ENCODE data around the gene EVC. TPM values are rescaled to one million over a fixed set of nuclear protein-coding genes. Genes with fewer than 3 reads are reported as not detected.

The EVC gene
- 10 to 100 TPM; 10.0 to 11.3 TPM for total RNA-seq
- long read RNA-seq, partial matches to known transcripts: 0 of 5 reads
- long read RNA-seq, other reads (novel, unspliced or antisense): 5 of 5 reads

GRCh38 chr4:5710961-5711478 lies at the start of gene EVC:
TSS of gene EVC (plus strand) at chr4:5711201. CDS start at chr4:5711381, 180 bp downstream.
- DNase-seq: peak; percentile 87
- intact Hi-C loops (cut with DNase I): no loop called here
- ATAC-seq: peak; percentile 87 to 90

GRCh38 chr4:5661237-5661636 lies 49.8 kb upstream of the EVC start:
- ATAC-seq: no peak
- DNase-seq: no peak
- intact Hi-C loops (cut with DNase I): no loop called here

- ATAC-seq: no peak
- intact Hi-C loops (cut with DNase I): no loop called here
These were observed 48.4 kb upstream of the EVC start for GRCh38 chr4:5662555-5662954.

GRCh38 chr4:5664778-5665177 lies 46.2 kb upstream of the EVC start:
- no peak for DNase-seq
- ATAC-seq: no peak
- intact Hi-C loops (cut with DNase I): no loop called here

More at GRCh38 chr4:5662555-5662954, 48.4 kb upstream of the EVC start:
- no peak for DNase-seq

- DNase-seq: no peak
- intact Hi-C loops (cut with DNase I): no loop called here
- ATAC-seq: no peak
These were observed 44.3 kb upstream of the EVC start for GRCh38 chr4:5666741-5667140.

GRCh38 chr4:5676763-5677162 lies 34.2 kb upstream of the EVC start:
- ATAC-seq (no peak), DNase-seq (no peak)
- intact Hi-C loops (cut with DNase I): no loop called here

GRCh38 chr4:5678977-5679376 lies 32.0 kb upstream of the EVC start:
- ATAC-seq (no peak), DNase-seq (no peak)
- intact Hi-C loops (cut with DNase I): no loop called here

GRCh38 chr4:5683566-5683965 lies 27.4 kb upstream of the EVC start:
- intact Hi-C loops (cut with DNase I): no loop called here
- ATAC-seq: peak; percentile 15 to 31
- no peak for DNase-seq

GRCh38 chr4:5685296-5685695 lies 25.7 kb upstream of the EVC start:
- ATAC-seq: no peak
- DNase-seq: no peak
- intact Hi-C loops (cut with DNase I): no loop called here

GRCh38 chr4:5686338-5686737 lies 24.7 kb upstream of the EVC start:
- ATAC-seq (no peak), DNase-seq (no peak)
- intact Hi-C loops (cut with DNase I): no loop called here

GRCh38 chr4:5689065-5689464 lies 21.9 kb upstream of the EVC start:
- ATAC-seq (no peak), DNase-seq (no peak)
- intact Hi-C loops (cut with DNase I): no loop called here

- intact Hi-C loops (cut with DNase I): no loop called here
- ATAC-seq (no peak), DNase-seq (no peak)
These were observed 19.4 kb upstream of the EVC start for GRCh38 chr4:5691491-5692132.

GRCh38 chr4:5693871-5694270 lies 17.1 kb upstream of the EVC start:
- ATAC-seq (no peak), DNase-seq (no peak)
- intact Hi-C loops (cut with DNase I): no loop called here

GRCh38 chr4:5696341-5696740 lies 14.7 kb upstream of the EVC start:
- ATAC-seq (no peak), DNase-seq (no peak)
- intact Hi-C loops (cut with DNase I): no loop called here

- intact Hi-C loops (cut with DNase I): no loop called here
- ATAC-seq (no peak), DNase-seq (no peak)
These were observed 10.5 kb upstream of the EVC start for GRCh38 chr4:5700459-5700858.

- DNase-seq (no peak), ATAC-seq (no peak)
- intact Hi-C loops (cut with DNase I): no loop called here
These were observed 9.0 kb upstream of the EVC start for GRCh38 chr4:5701971-5702370.

- ATAC-seq: no peak
- intact Hi-C loops (cut with DNase I): no loop called here
These were observed 7.2 kb upstream of the EVC start for GRCh38 chr4:5703831-5704230.

GRCh38 chr4:5704276-5704675 lies 6.7 kb upstream of the EVC start:
- DNase-seq (no peak), ATAC-seq (no peak)
- intact Hi-C loops (cut with DNase I): no loop called here

More at GRCh38 chr4:5703831-5704230, 7.2 kb upstream of the EVC start:
- DNase-seq: no peak

GRCh38 chr4:5705647-5706320 lies 5.2 kb upstream of the EVC start:
- DNase-seq (no peak), ATAC-seq (no peak)
- intact Hi-C loops (cut with DNase I): no loop called here

GRCh38 chr4:5706486-5707290 lies 4.3 kb upstream of the EVC start:
- intact Hi-C loops (cut with DNase I): no loop called here
- ATAC-seq (no peak), DNase-seq (no peak)

All from left cardiac atrium (tissue), 4 donors.